Measurements from ENCODE around the gene TMEM263. TPM values are rescaled to one million over a fixed set of nuclear protein-coding genes. Genes with fewer than 3 reads are reported as not detected.

Gene TMEM263
- total and polyA plus RNA-seq, 2 of the 8 experiments (the other 6 are each of a cell fraction or from before 2014, with no cell fraction given) = 2.9 to 12.3 TPM

DNA sequence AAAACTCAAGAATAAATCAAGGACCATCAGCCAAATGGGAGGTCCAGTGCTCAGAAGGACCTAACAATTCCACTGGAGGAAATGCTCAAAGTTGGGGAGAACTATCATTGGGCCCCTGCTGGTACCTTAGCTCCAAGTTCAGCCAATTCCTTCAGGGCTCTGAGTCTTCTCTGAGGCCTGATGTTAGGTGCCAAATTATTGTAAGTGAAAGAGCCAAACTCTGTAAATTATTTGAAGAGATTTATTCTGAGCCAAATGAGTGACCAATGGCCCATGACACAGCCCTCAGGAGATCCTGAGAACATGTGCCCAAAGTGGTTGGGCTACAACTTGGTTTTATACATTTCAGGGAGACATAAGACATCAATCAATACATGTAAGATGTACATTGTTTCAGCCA lies 8.2 kb upstream of the TMEM263 start:
- Histone ChIP-seq H3K9me3 (ENCODE audit: insufficient read depth in 2 of 2, low read depth in 1 of 2, low read length in 1 of 2) (peaks cover 26 to 30% of the 10 kb centered on the region in 2 experiments), H2BK120ac (replicated peaks; ENCODE audit: low read depth, low read length) (no peak overlapping the region), H4K20me1 (replicated peaks in 1 of 2; ENCODE audit: control insufficient read depth in 1 of 2, insufficient read depth in 2 of 2, low read length in 2 of 2) (no peaks in the 10 kb centered on the region), H3K79me2 (ENCODE audit: control insufficient read depth in 1 of 2, insufficient read depth in 2 of 2, low read length in 2 of 2) (no peaks in the 10 kb centered on the region), H3K14ac (ENCODE audit: insufficient read length) (no peak overlapping the region), H3K56ac (replicated peaks; ENCODE audit: insufficient read length, low read depth, low read length) (no peak overlapping the region), H3K27me3 (replicated peaks in 1 of 4; ENCODE audit: control insufficient read depth in 3 of 4, extremely low read depth in 1 of 4, insufficient read depth in 3 of 4, low read length in 3 of 4) (no peaks in the 10 kb centered on the region; a peak in 1 of 7 replicates), H2BK15ac (ENCODE audit: low read length) (no peak overlapping the region), H3K4me2 (ENCODE audit: insufficient read depth in 1 of 2, low read depth in 2 of 2, low read length in 2 of 2) (no peak overlapping the region), H2AFZ (ENCODE audit: low read length) (no peak overlapping the region), H3K9ac (replicated peaks in 1 of 4; ENCODE audit: extremely low read depth in 1 of 4, low read depth in 3 of 4, low read length in 3 of 4) (no peak overlapping the region), H2BK5ac (ENCODE audit: low read depth, low read length) (no peak overlapping the region), H2AK5ac (ENCODE audit: low read depth, low read length) (no peak overlapping the region), H3K23ac (ENCODE audit: insufficient read length) (no peak overlapping the region), H3K18ac (ENCODE audit: extremely low read depth, low read length) (no peak overlapping the region), H3K27ac (ENCODE audit: low read depth, low read length) (no peak overlapping the region), H2BK12ac (ENCODE audit: low read depth, low read length) (no peak overlapping the region), H4K91ac (replicated peaks; ENCODE audit: insufficient read length, low read length) (no peak overlapping the region), H3K79me1 (ENCODE audit: low read depth, low read length) (no peaks in the 10 kb centered on the region), H4K5ac (ENCODE audit: insufficient read length, low read depth, low read length) (no peak overlapping the region), H3K4me3 (ENCODE audit: extremely low read depth in 1 of 4, insufficient read depth in 2 of 4, low read depth in 3 of 4, low read length in 4 of 4) (no peak overlapping the region), H4K8ac (ENCODE audit: extremely low read depth, insufficient read depth, low read length) (no peak overlapping the region), H3K4ac (replicated peaks; ENCODE audit: insufficient read length, low read depth, low read length) (no peak overlapping the region), H3K4me1 (replicated peaks in 1 of 4; ENCODE audit: control insufficient read depth in 3 of 4, insufficient read depth in 4 of 4, low read length in 3 of 4) (no peaks in the 10 kb centered on the region), H3K36me3 (ENCODE audit: control insufficient read depth in 2 of 4, insufficient read depth in 4 of 4, low read length in 3 of 4) (no peaks in the 10 kb centered on the region; a peak in 1 of 8 replicates), H3K23me2 (ENCODE audit: low read depth, low read length) (no peaks in the 10 kb centered on the region), H2BK20ac (ENCODE audit: low read length) (no peak overlapping the region)
- FAIRE-seq (no peak), DNase-seq (ENCODE audit: low read depth in 1 of 2, low spot score in 2 of 2) (no peak)
- ChIA-PET POLR2A (ENCODE audit: partially characterized antibody) (no interaction called here), CTCF (ENCODE audit: partially characterized antibody) (no interaction called here)
- no peak for TF ChIP-seq EGR1 (IDR thresholded peaks at IDR 0.05; ENCODE audit: borderline replicate concordance, low read depth, low read length)
- TF ChIP-seq KDM1A (IDR thresholded peaks at IDR 0.05; ENCODE audit: borderline replicate concordance, low read length) = no peak
- no peak for TF ChIP-seq MAFK (IDR thresholded peaks at IDR 0.05; ENCODE audit: low read depth, low read length)
- TF ChIP-seq, protein P1, sequence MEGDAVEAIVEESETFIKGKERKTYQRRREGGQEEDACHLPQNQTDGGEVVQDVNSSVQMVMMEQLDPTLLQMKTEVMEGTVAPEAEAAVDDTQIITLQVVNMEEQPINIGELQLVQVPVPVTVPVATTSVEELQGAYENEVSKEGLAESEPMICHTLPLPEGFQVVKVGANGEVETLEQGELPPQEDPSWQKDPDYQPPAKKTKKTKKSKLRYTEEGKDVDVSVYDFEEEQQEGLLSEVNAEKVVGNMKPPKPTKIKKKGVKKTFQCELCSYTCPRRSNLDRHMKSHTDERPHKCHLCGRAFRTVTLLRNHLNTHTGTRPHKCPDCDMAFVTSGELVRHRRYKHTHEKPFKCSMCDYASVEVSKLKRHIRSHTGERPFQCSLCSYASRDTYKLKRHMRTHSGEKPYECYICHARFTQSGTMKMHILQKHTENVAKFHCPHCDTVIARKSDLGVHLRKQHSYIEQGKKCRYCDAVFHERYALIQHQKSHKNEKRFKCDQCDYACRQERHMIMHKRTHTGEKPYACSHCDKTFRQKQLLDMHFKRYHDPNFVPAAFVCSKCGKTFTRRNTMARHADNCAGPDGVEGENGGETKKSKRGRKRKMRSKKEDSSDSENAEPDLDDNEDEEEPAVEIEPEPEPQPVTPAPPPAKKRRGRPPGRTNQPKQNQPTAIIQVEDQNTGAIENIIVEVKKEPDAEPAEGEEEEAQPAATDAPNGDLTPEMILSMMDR (IDR thresholded peaks at IDR 0.05; ENCODE audit: control extremely low read depth in 1 of 3, insufficient read depth in 1 of 3, low read depth in 1 of 3, low read length in 3 of 3) = no peak
- TF ChIP-seq CBX5 (IDR thresholded peaks at IDR 0.05; ENCODE audit: low read depth, low read length) = no peak
- no peak for TF ChIP-seq SIRT6 (IDR thresholded peaks at IDR 0.05; ENCODE audit: low read length)
- no peak for TF ChIP-seq HDAC2 (IDR thresholded peaks at IDR 0.05; ENCODE audit: borderline replicate concordance in 1 of 2, low read depth in 2 of 2, low read length in 2 of 2)
- no peak for TF ChIP-seq TEAD4 (IDR thresholded peaks at IDR 0.05; ENCODE audit: low read depth, low read length)
- TF ChIP-seq, protein P2, sequence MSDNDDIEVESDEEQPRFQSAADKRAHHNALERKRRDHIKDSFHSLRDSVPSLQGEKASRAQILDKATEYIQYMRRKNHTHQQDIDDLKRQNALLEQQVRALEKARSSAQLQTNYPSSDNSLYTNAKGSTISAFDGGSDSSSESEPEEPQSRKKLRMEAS (IDR thresholded peaks at IDR 0.05) = no peak
- no peak for TF ChIP-seq CEBPB (IDR thresholded peaks at IDR 0.05; ENCODE audit: low read depth, low read length)
- TF ChIP-seq BACH1 (IDR thresholded peaks at IDR 0.05; ENCODE audit: low read length) = no peak
- TF ChIP-seq FOSL1 (IDR thresholded peaks at IDR 0.05; ENCODE audit: insufficient read depth, low read depth, low read length) = no peak
- TF ChIP-seq TCF12 (IDR thresholded peaks at IDR 0.05; ENCODE audit: low read depth, low read length) = no peak

All from H1 (cell line).